ENCODE results near the gene FNDC3B. TPM values are rescaled to one million over a fixed set of nuclear protein-coding genes. Genes with fewer than 3 reads are reported as not detected.

Gene FNDC3B
- total RNA-seq, 1 experiment from 2014 or later, result 48.6 TPM

DNA sequence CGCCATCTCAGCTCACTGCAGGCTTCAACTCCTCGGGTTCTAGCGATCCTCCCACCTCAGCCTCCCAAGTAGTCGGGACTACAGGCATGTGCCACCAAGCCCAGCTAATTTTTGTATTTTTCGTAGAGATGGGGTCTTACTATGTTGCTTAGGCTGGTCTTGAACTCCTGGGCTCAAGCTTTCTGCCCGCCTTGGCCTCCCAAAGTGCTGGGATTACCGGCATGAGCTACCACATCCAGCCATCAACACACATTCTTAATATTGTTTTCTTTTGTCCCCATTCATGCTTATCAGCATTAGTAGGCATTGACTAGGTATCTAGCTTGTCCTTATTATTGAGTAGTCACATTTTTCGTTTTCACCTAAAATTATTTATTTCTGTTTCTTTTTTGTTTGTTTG, 240.6 kb downstream of the FNDC3B start:
- BruUV-seq (replicated peaks), result no TSS peak
- no peak for DNase-seq
- Histone ChIP-seq H3K79me2 (ENCODE audit: low read length) (peaks cover 4% of the 10 kb centered on the region; the same call in 1 of the 2 replicates), H3K4me1 (ENCODE audit: insufficient read depth, low read length) (no peaks in the 10 kb centered on the region), H3K27me3 (ENCODE audit: low read length) (no peaks in the 10 kb centered on the region), H3K9me2 (replicated peaks; ENCODE audit: low read length) (no peaks in the 10 kb centered on the region), H3F3A (ENCODE audit: low read length, unreplicated experiment) (no peaks in the 10 kb centered on the region), H3K36me3 (ENCODE audit: low read depth, low read length) (peaks cover 9% of the 10 kb centered on the region; the same call in 1 of the 2 replicates), H2AFZ (ENCODE audit: low read length) (no peak overlapping the region), H3K9ac (ENCODE audit: low read length) (no peak overlapping the region), H3K27ac (ENCODE audit: low read length) (no peak overlapping the region), H4K20me1 (ENCODE audit: low read length) (no peaks in the 10 kb centered on the region), H3K4me3 (ENCODE audit: low read length) (no peak overlapping the region), H3K4me2 (ENCODE audit: low read length) (no peak overlapping the region), H3K9me3 (ENCODE audit: low read length) (no peaks in the 10 kb centered on the region)
- ChIA-PET POLR2A (ENCODE audit: unreplicated experiment) (interaction anchor here (1.0 kb wide), 1 partner anchor 20 kb away, joined by 3 read pairs; no protein-coding TSS in a partner anchor), CTCF (no interaction called here)
- TF ChIP-seq EZH2phosphoT487 (IDR thresholded peaks at IDR 0.05; ENCODE audit: borderline replicate concordance, low read length) (no peak), EZH2 (IDR thresholded peaks at IDR 0.05; ENCODE audit: low read length, unreplicated experiment) (no peak), CTCF (conservative IDR thresholded peaks at IDR 0.05; ENCODE audit: low read depth, low read length) (no peak)
- intact Hi-C loops (cut with micrococcal nuclease), result no loop called here
- ATAC-seq, result no peak

GRCh38 chr3:172280406-172281051, 241.2 kb downstream of the FNDC3B start:
- no peak overlapping the region for H3K27ac ChIP-seq (ENCODE audit: low read length)
- no peaks in the 10 kb centered on the region for H3K9me2 ChIP-seq (replicated peaks; ENCODE audit: low read length)
- H3K79me2 ChIP-seq (ENCODE audit: low read length), result peaks cover 4% of the 10 kb centered on the region; the same call in 1 of the 2 replicates
- no TSS peak for BruUV-seq (replicated peaks)
- H3K9me3 ChIP-seq (ENCODE audit: low read length), result no peaks in the 10 kb centered on the region
- H3K36me3 ChIP-seq (ENCODE audit: low read depth, low read length), result peaks cover 9% of the 10 kb centered on the region; the same call in 1 of the 2 replicates
- H3K9ac ChIP-seq (ENCODE audit: low read length), result no peak overlapping the region
- H2AFZ ChIP-seq (ENCODE audit: low read length), result no peak overlapping the region
- H4K20me1 ChIP-seq (ENCODE audit: low read length), result no peaks in the 10 kb centered on the region
- no peaks in the 10 kb centered on the region for H3K27me3 ChIP-seq (ENCODE audit: low read length)
- intact Hi-C loops (cut with micrococcal nuclease), result no loop called here
- no peak; the same call in 1 of the 2 replicates for ATAC-seq
- no peak for DNase-seq
- H3K4me2 ChIP-seq (ENCODE audit: low read length), result no peak overlapping the region
- no peak for TF ChIP-seq EZH2 (IDR thresholded peaks at IDR 0.05; ENCODE audit: low read length, unreplicated experiment)
- ChIA-PET CTCF (no interaction called here), POLR2A (ENCODE audit: unreplicated experiment) (interaction anchor here (1.0 kb wide), 1 partner anchor 20 kb away, joined by 3 read pairs; no protein-coding TSS in a partner anchor)
- H3F3A ChIP-seq (ENCODE audit: low read length, unreplicated experiment), result no peaks in the 10 kb centered on the region
- 0 out of 2 replicates have a peak, but pooled peaks cover 3% of the 10 kb centered on the region for H3K4me1 ChIP-seq (ENCODE audit: insufficient read depth, low read length)
- no peak overlapping the region for H3K4me3 ChIP-seq (ENCODE audit: low read length)

DNA sequence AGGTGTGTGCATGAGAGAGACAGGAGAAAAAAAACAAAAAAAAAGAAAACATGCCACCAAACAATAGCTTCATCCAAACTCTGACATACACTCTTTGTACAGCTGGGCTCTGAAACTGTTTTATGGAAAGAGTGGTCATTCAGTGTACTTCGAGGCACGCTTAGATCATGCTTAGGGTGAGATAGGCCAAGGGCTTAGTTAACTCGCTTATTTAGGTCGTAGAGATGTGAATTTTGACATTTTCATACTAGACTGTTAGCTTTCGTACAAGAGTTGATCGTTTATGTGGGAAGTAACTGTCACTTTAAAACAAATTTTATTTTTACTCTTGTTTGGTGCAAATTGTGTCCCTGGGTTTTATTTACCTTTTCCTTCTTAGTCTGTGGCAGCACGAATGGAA, 242.5 kb downstream of the FNDC3B start:
- BruUV-seq (replicated peaks), result no TSS peak
- Histone ChIP-seq H3K4me1 (ENCODE audit: insufficient read depth, low read length) (peaks cover 6% of the 10 kb centered on the region; the same call in 1 of the 2 replicates), H3K9me2 (replicated peaks; ENCODE audit: low read length) (no peaks in the 10 kb centered on the region), H3K9me3 (ENCODE audit: low read length) (no peaks in the 10 kb centered on the region), H3K79me2 (ENCODE audit: low read length) (peaks cover 4% of the 10 kb centered on the region; the same call in 1 of the 2 replicates), H2AFZ (ENCODE audit: low read length) (no peak overlapping the region), H3K27me3 (ENCODE audit: low read length) (no peaks in the 10 kb centered on the region), H3K36me3 (ENCODE audit: low read depth, low read length) (peaks cover 4% of the 10 kb centered on the region; the same call in 1 of the 2 replicates), H3K27ac (ENCODE audit: low read length) (no peak overlapping the region), H4K20me1 (ENCODE audit: low read length) (no peaks in the 10 kb centered on the region), H3F3A (ENCODE audit: low read length, unreplicated experiment) (no peaks in the 10 kb centered on the region), H3K9ac (ENCODE audit: low read length) (no peak overlapping the region), H3K4me2 (ENCODE audit: low read length) (no peak overlapping the region), H3K4me3 (ENCODE audit: low read length) (no peak overlapping the region)
- TF ChIP-seq EZH2phosphoT487 (IDR thresholded peaks at IDR 0.05; ENCODE audit: borderline replicate concordance, low read length), result no peak
- TF ChIP-seq EZH2 (IDR thresholded peaks at IDR 0.05; ENCODE audit: low read length, unreplicated experiment), result no peak
- no peak for TF ChIP-seq CTCF (conservative IDR thresholded peaks at IDR 0.05; ENCODE audit: low read depth, low read length)
- intact Hi-C loops (cut with micrococcal nuclease), result no loop called here
- ATAC-seq (no peak), DNase-seq (no peak)
- POLR2A ChIA-PET (ENCODE audit: unreplicated experiment), result no interaction called here
- CTCF ChIA-PET, result no interaction called here
